Measurements from ENCODE around the gene RMND5B. TPM values are rescaled to one million over a fixed set of nuclear protein-coding genes. Genes with fewer than 3 reads are reported as not detected.

The RMND5B gene
- polyA plus RNA-seq, 1 of the 3 experiments (the other 2 are of a cell fraction) = 42.8 TPM

GRCh38 chr5:178098685-178099084, 32.1 kb upstream of the RMND5B start (continued):
- no peak for TF ChIP-seq USF2 (IDR thresholded peaks at IDR 0.05; ENCODE audit: borderline replicate concordance, low read depth, low read length)
- TF ChIP-seq CTCF (IDR thresholded peaks at IDR 0.05) = no peak
- TF ChIP-seq TCF12 (IDR thresholded peaks at IDR 0.05) = no peak
- TF ChIP-seq SMC3 (IDR thresholded peaks at IDR 0.05; ENCODE audit: low read depth, low read length) = no peak
- TF ChIP-seq RCOR1 (IDR thresholded peaks at IDR 0.05; ENCODE audit: low read length) = no peak
- no peak for TF ChIP-seq SIN3A (IDR thresholded peaks at IDR 0.05; ENCODE audit: borderline replicate concordance, low read depth, low read length)
- TF ChIP-seq FOXJ3 (CRISPR knock-in tag; IDR thresholded peaks at IDR 0.05) = no peak
- no peak for TF ChIP-seq TEAD4 (IDR thresholded peaks at IDR 0.05; ENCODE audit: borderline replicate concordance, insufficient read depth)
- TF ChIP-seq POLR2AphosphoS5 (IDR thresholded peaks at IDR 0.05; ENCODE audit: low read depth, low read length) = no peak
- TF ChIP-seq JUND (IDR thresholded peaks at IDR 0.05) = no peak
- TF ChIP-seq EP300 (IDR thresholded peaks at IDR 0.05; ENCODE audit: borderline replicate concordance in 1 of 2, low read depth in 1 of 2, low read length in 1 of 2) = no peak
- no peak for TF ChIP-seq GATA2 (CRISPR knock-in tag; IDR thresholded peaks at IDR 0.05)

- WGBS (ENCODE audit: low lambda C conversion rate) = 78% methylated on average over 10 of the region's 12 CpGs
- H3K79me2 ChIP-seq (ENCODE audit: insufficient read depth) = no peaks in the 10 kb centered on the region
- no peaks in the 10 kb centered on the region for H3K9me3 ChIP-seq
- no peak overlapping the region for H3K27ac ChIP-seq (ENCODE audit: low read depth in 2 of 2, low read length in 1 of 2)
- no peaks in the 10 kb centered on the region for H3F3A ChIP-seq (replicated peaks; ENCODE audit: insufficient read depth)
- no peak overlapping the region for H2AFZ ChIP-seq (ENCODE audit: low read depth)
- H3K9me2 ChIP-seq = no peaks in the 10 kb centered on the region
- CTCF ChIA-PET = interaction anchor here (0.7 to 1.5 kb wide), 2 partner anchors 18 to 28 kb away, joined by 3 to 11 read pairs; no protein-coding TSS in a partner anchor
- no peak for DNase-seq
- peaks cover 0 to 9% of the 10 kb centered on the region in 2 experiments; a peak in 1 of 4 replicates for H3K4me1 ChIP-seq (ENCODE audit: control insufficient read depth in 1 of 2, insufficient read depth in 2 of 2, low read depth in 1 of 2, low read length in 1 of 2)
- POLR2A ChIA-PET = no interaction called here
- H3K4me2 ChIP-seq = no peak overlapping the region
- H4K20me1 ChIP-seq (ENCODE audit: insufficient read depth) = no peaks in the 10 kb centered on the region
- TF ChIP-seq SIN3A (IDR thresholded peaks at IDR 0.05; ENCODE audit: borderline replicate concordance, low read depth, low read length) (no peak), RAD21 (IDR thresholded peaks at IDR 0.05; ENCODE audit: low read length) (no peak), EP300 (IDR thresholded peaks at IDR 0.05; ENCODE audit: borderline replicate concordance in 1 of 2, low read depth in 1 of 2, low read length in 1 of 2) (no peak), EZH2phosphoT487 (IDR thresholded peaks at IDR 0.05; ENCODE audit: borderline replicate concordance, low read depth) (no peak), TEAD4 (IDR thresholded peaks at IDR 0.05; ENCODE audit: borderline replicate concordance, insufficient read depth) (no peak), USF2 (IDR thresholded peaks at IDR 0.05; ENCODE audit: borderline replicate concordance, low read depth, low read length) (no peak), FOXM1 (IDR thresholded peaks at IDR 0.05; ENCODE audit: low read depth) (no peak), SMC3 (IDR thresholded peaks at IDR 0.05; ENCODE audit: low read depth, low read length) (no peak)
- H3K9ac ChIP-seq = no peak overlapping the region
- H3K4me3 ChIP-seq (ENCODE audit: low read depth in 2 of 2, low read length in 1 of 2) = no peak overlapping the region
- no peaks in the 10 kb centered on the region for H3K27me3 ChIP-seq (ENCODE audit: insufficient read depth)
- no peaks in the 10 kb centered on the region for H3K36me3 ChIP-seq (replicated peaks in 1 of 2; ENCODE audit: control insufficient read depth in 1 of 2, insufficient read depth in 2 of 2, low read length in 1 of 2)
Measured at GRCh38 chr5:178103612-178104011, 27.2 kb upstream of the RMND5B start.
